HEK293T (cell line): Measurements from ENCODE around the gene SCUBE1.

Experiments
- BHLHE40 ChIP-seq: fragments of 450-650 bp; IDR thresholded peaks from 2 replicates; pipeline ENCODE4 v1.6.1; 2016; ENCODE audit warnings: mild to moderate bottlenecking, moderate library complexity, borderline replicate concordance
- CTBP1 ChIP-seq: fragments of 450-650 bp; IDR thresholded peaks from 2 replicates; pipeline ENCODE4 v1.6.1; 2016; ENCODE audit warnings: borderline replicate concordance
- ELF4 ChIP-seq: fragments of 450-650 bp; IDR thresholded peaks from 2 replicates; pipeline ENCODE4 v1.6.1; 2017; ENCODE audit warnings: antibody characterized with exemption
- FOXK2 ChIP-seq: fragments of 450-650 bp; IDR thresholded peaks from 2 replicates; pipeline ENCODE4 v1.6.1; 2016; ENCODE audit warnings: mild to moderate bottlenecking
- HDGF ChIP-seq: fragments of 450-650 bp; IDR thresholded peaks from 2 replicates; pipeline ENCODE4 v1.6.1; 2017; ENCODE audit warnings: antibody characterized with exemption, borderline replicate concordance
- L3MBTL2 ChIP-seq: fragments of 450-650 bp; conservative IDR thresholded peaks from 2 replicates; pipeline ENCODE4 v1.6.1; 2016; ENCODE audit warnings: mild to moderate bottlenecking
- LEF1 ChIP-seq: fragments of 450-650 bp; IDR thresholded peaks from 2 replicates; pipeline ENCODE4 v1.6.1; 2017; ENCODE audit warnings: mild to moderate bottlenecking, borderline replicate concordance
- PKNOX1 ChIP-seq: fragments of 450-650 bp; IDR thresholded peaks from 2 replicates; pipeline ENCODE4 v1.6.1; 2016
- TARDBP ChIP-seq: fragments of 450-650 bp; IDR thresholded peaks from 2 replicates; pipeline ENCODE4 v1.6.1; 2016

DNA sequence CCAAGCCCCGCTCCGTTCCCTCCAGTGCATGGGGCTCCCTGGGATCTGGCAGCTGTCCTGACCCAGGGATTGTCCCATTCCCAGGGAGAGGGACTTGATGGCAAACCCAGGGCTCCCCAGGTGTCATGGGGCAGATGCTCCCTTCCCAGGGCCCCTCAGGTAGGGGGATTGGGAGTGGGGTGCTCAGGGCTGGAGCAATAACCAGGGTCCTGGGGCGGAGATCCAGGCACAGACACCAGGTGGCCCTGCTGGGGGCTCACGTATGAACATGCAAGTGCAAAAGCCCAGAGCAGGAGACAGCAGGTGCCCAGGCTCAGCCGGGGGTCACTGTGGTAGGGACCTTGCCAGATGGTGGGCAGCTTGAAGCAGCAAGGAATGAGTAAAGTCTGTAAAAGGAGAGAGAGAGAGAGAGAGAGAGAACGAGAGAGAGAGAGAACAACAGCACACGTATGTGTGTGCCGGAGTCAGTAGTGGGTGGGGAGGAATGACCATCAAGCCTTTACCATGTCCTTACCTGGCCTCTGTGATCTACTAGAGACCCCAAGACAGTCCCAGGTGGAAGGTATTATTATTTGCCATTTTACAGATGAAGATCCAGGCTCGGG is 49.3 kb upstream of the SCUBE1 start:
- TF ChIP-seq CTBP1 (no peak), PKNOX1 (no peak), HDGF (no peak), LEF1 (no peak), ELF4 (no peak), TARDBP (no peak), BHLHE40 (no peak), FOXK2 (no peak), L3MBTL2 (no peak)
